Endothelial cell of umbilical vein (primary cell): ENCODE measurements around the gene ST3GAL5. TPM values are rescaled to one million over a fixed set of nuclear protein-coding genes. Genes with fewer than 3 reads are reported as not detected.

Experiments
- BruUV-seq: library from RNA; stranded (reverse); fragments of 400-500 nt; replicated peaks from 2 replicates; lab custom pipeline; 2021; lab: Mats Ljungman, UMichigan
- CTCF ChIA-PET: fragments of 300-600, 350-600 bp; sonication (Branson Sonifier 250); formaldehyde crosslinking; loops from one replicate; lab custom pipeline; 2021; ENCODE audit warnings: antibody characterized with exemption, inconsistent platforms; lab: Charles Lee
- POLR2A ChIA-PET: fragments of 300-600, 350-600 bp; sonication (Branson Sonifier 250); formaldehyde crosslinking; loops from one replicate; lab custom pipeline; 2021; ENCODE audit warnings: antibody characterized with exemption, inconsistent platforms; lab: Charles Lee
- DNase-seq: peaks from one replicate; pipeline ENCODE4 v3.0.0-alpha.2; 2011; ENCODE audit warnings: low read depth, low spot score
- FAIRE-seq: peaks from 2 replicates; lab custom pipeline; 2011; peaks lifted over from hg19 to GRCh38; lab: Jason Lieb, UNC
- H2AFZ ChIP-seq: 2 replicates; pipeline ENCODE4 v1.6.0; 2012; ENCODE audit warnings: low read depth, low read length, control low read depth, inconsistent platforms
- H3K27ac ChIP-seq: 2 replicates; pipeline ENCODE4 v1.5.1; 2011; ENCODE audit warnings: low read depth, mild to moderate bottlenecking, control low read depth, low read length, moderate library complexity; ENCODE audit not compliant: insufficient read depth
- H3K27me3 ChIP-seq, 2 experiments: 2 replicates each; pipeline versions ENCODE4 v1.6.0 to v1.6.1; 2011; ENCODE audit warnings: low read length in 2 of 2, mixed read lengths in 1 of 2; ENCODE audit not compliant: control insufficient read depth in 2 of 2, insufficient read depth in 2 of 2
- H3K36me3 ChIP-seq, 2 experiments: 2 replicates in 1 of 2; 3 replicates in 1 of 2; pipeline ENCODE4 v1.5.1; 2011; ENCODE audit warnings: low read length in 2 of 2, mild to moderate bottlenecking in 1 of 2, moderate library complexity in 1 of 2; ENCODE audit not compliant: control insufficient read depth in 2 of 2, insufficient read depth in 2 of 2; ENCODE audit errors: extremely low read depth in 1 of 2
- H3K4me1 ChIP-seq: 3 replicates; pipeline ENCODE4 v1.5.1; 2011; ENCODE audit warnings: mild to moderate bottlenecking, low read length; ENCODE audit not compliant: control insufficient read depth, insufficient read depth; ENCODE audit errors: extremely low read depth
- H3K4me2 ChIP-seq: 2 replicates; pipeline ENCODE4 v1.6.1; 2011; ENCODE audit warnings: low read length, control low read depth, mixed read lengths; ENCODE audit not compliant: insufficient read depth
- H3K4me3 ChIP-seq, 3 experiments: fragments of 200-600 bp in 1 of 3; sonication (generic), shearing (Covaris generic) in 1 of 3; replicated peaks in 1 of 3; 2 replicates each; pipeline ENCODE4 v1.5.1; 2011 to 2016; ENCODE audit warnings: control low read depth in 3 of 3, low read length in 3 of 3, mild to moderate bottlenecking in 2 of 3, inconsistent platforms in 1 of 3, low read depth in 1 of 3, moderate library complexity in 1 of 3; ENCODE audit not compliant: insufficient read depth in 1 of 3
- H3K79me2 ChIP-seq: 2 replicates; pipeline ENCODE4 v1.6.0; 2012; ENCODE audit warnings: low read length, inconsistent platforms; ENCODE audit not compliant: control insufficient read depth, insufficient read depth
- H3K9ac ChIP-seq: replicated peaks from 2 replicates; pipeline ENCODE3; 2011; ENCODE audit warnings: low read length, control low read depth; ENCODE audit not compliant: insufficient read depth; ENCODE audit errors: extremely low read depth
- H3K9me1 ChIP-seq: replicated peaks from 3 replicates; pipeline ENCODE4 v1.6.0; 2011; ENCODE audit warnings: mild to moderate bottlenecking, low read length; ENCODE audit not compliant: control insufficient read depth, insufficient read depth; ENCODE audit errors: extremely low read depth
- H3K9me3 ChIP-seq: replicated peaks from 2 replicates; pipeline ENCODE4 v1.5.1; 2012; ENCODE audit warnings: low read length, inconsistent platforms; ENCODE audit not compliant: control insufficient read depth, insufficient read depth
- H4K20me1 ChIP-seq: replicated peaks from 2 replicates; pipeline ENCODE3; 2011; ENCODE audit warnings: mild to moderate bottlenecking, low read length; ENCODE audit not compliant: control insufficient read depth, insufficient read depth; ENCODE audit errors: extremely low read depth
- CTCF ChIP-seq, 2 donors: IDR thresholded peaks; 1 replicate in 1 of 2; 2 replicates in 1 of 2; pipeline ENCODE4 v1.5.1; 2011; ENCODE audit warnings: low read length in 2 of 2, mild to moderate bottlenecking in 2 of 2, moderate library complexity in 2 of 2, control low read depth in 1 of 2, inconsistent platforms in 1 of 2, low read depth in 1 of 2; ENCODE audit not compliant: insufficient read depth in 1 of 2; ENCODE audit errors: extremely low read depth in 1 of 2
- EZH2 ChIP-seq: IDR thresholded peaks from 2 replicates; pipeline ENCODE4 v1.6.1; 2012; ENCODE audit warnings: borderline replicate concordance, low read depth, mild to moderate bottlenecking, moderate library complexity, low read length, inconsistent platforms; ENCODE audit not compliant: severe bottlenecking
- FOS ChIP-seq: IDR thresholded peaks from 2 replicates; pipeline ENCODE4 v1.6.1; 2011; ENCODE audit warnings: mild to moderate bottlenecking, low read length, moderate library complexity, borderline replicate concordance; ENCODE audit not compliant: insufficient read depth
- GATA2 ChIP-seq: IDR thresholded peaks from 2 replicates; pipeline ENCODE4 v1.7.0; 2011; ENCODE audit warnings: low read depth, mild to moderate bottlenecking, moderate library complexity, mixed read lengths, low read length; ENCODE audit not compliant: insufficient read length, insufficient read depth
- JUN ChIP-seq: IDR thresholded peaks from 2 replicates; pipeline ENCODE4 v1.6.1; 2011; ENCODE audit warnings: borderline replicate concordance, low read depth; ENCODE audit not compliant: insufficient read length, insufficient read depth
- MYC ChIP-seq: IDR thresholded peaks from one replicate; pipeline ENCODE4 v1.6.1; 2011; ENCODE audit warnings: mild to moderate bottlenecking, low read depth, low read length
- POLR2A ChIP-seq: IDR thresholded peaks from 2 replicates; pipeline ENCODE4 v1.6.1; 2012; ENCODE audit warnings: low read depth, mild to moderate bottlenecking, control low read depth, low read length
- POLR2AphosphoS5 ChIP-seq: IDR thresholded peaks from 2 replicates; pipeline ENCODE4 v1.6.1; 2012; ENCODE audit warnings: low read depth, mild to moderate bottlenecking, control low read depth, low read length, moderate library complexity; ENCODE audit not compliant: insufficient read depth
- dilution Hi-C: fragments of 300-500 bp; cut with MboI; formaldehyde crosslinking; loops from one replicate; pipeline ENCODE4 v1.15.0; 2019; ENCODE audit warnings: low sequenced_read_pairs; ENCODE audit not compliant: extremely low pct_ligation_motif_present
- intact Hi-C: fragments of 100-400 bp; cut with micrococcal nuclease; formaldehyde crosslinking; loops from one replicate; pipeline ENCODE4 v1.10.0; 2022
- polyA plus RNA-seq, 4 experiments: library from polyadenylated mRNA; depleted of rRNA in 3 of 4; stranded (reverse) in 3 of 4; unstranded in 1 of 4; fragments of >200 nt; gene quantifications; 2 replicates each; pipeline versions ENCODE4 v1.2.1 to v1.2.3, GENCODE V29; 2011 to 2012; ENCODE audit warnings: missing spikeins in 1 of 4
- total RNA-seq: library from RNA; stranded (reverse); gene quantifications from 2 replicates; pipeline ENCODE4 v1.2.3, GENCODE V29; 2021
- TF ChIP-seq, protein P1 (sequence below): IDR thresholded peaks from 2 replicates; pipeline ENCODE4 v1.6.1; 2011; ENCODE audit not compliant: insufficient read depth, insufficient read length

The ST3GAL5 gene
- total and polyA plus RNA-seq, 2 donors (not counting 3 experiments of a cell fraction or from before 2014, with no cell fraction given): 9.5 to 16.0 TPM

- Histone ChIP-seq H3K9me3 (no peaks in the 10 kb centered on the region), H3K4me2 (no peak overlapping the region), H3K9ac (no peak overlapping the region), H3K27me3 (no peaks in the 10 kb centered on the region), H3K4me1 (no peaks in the 10 kb centered on the region), H3K27ac (no peak overlapping the region), H3K4me3 (no peak overlapping the region), H3K79me2 (no peaks in the 10 kb centered on the region), H3K9me1 (no peaks in the 10 kb centered on the region), H2AFZ (no peak overlapping the region), H4K20me1 (no peaks in the 10 kb centered on the region), H3K36me3 (no peaks in the 10 kb centered on the region)
- intact Hi-C loops (no loop called here), dilution Hi-C loops (no loop called here)
- POLR2A ChIA-PET: no interaction called here
- FAIRE-seq (no peak), DNase-seq (no peak)
- BruUV-seq: no TSS peak
- TF ChIP-seq JUN (no peak), MYC (no peak), FOS (no peak), POLR2AphosphoS5 (no peak), CTCF (IDR thresholded peaks at IDR 0.05; ENCODE audit: extremely low read depth in 1 of 2, insufficient read depth in 1 of 2, low read depth in 1 of 2, low read length in 2 of 2) (peak; percentile 36 to 40), GATA2 (no peak)
- CTCF ChIA-PET: no interaction called here
These were observed 45.2 kb downstream of the ST3GAL5 start for GRCh38 chr2:85843543-85843942.

DNA sequence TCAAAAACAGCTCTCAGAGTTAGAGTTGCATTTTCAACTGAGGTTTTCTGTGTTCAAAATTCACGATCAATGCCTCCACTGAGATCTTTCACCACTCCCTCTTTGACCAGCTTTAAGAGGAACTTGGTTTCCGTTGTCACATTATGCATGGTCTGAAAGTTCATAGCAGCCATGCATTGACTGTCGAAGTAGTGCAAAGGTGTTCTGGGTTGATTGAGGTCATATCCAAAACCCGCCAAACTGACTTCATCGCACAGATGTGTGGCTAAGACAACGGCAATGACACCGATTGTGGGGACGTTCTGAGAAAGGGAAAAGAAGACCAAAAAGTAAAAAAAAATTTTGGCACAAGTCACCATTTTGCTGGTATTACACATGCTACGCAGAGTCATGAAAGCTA, 48.7 kb downstream of the ST3GAL5 start:
- no peak overlapping the region for H3K4me2 ChIP-seq
- no peak overlapping the region for H3K27ac ChIP-seq
- dilution Hi-C loops: no loop called here
- ChIA-PET CTCF (interaction anchor here (1.5 to 3.3 kb wide), 3 partner anchors 12 to 239 kb away, joined by 3 to 23 read pairs (median 4); no protein-coding TSS in a partner anchor), POLR2A (no interaction called here)
- DNase-seq (no peak), FAIRE-seq (no peak)
- H3K4me1 ChIP-seq: no peaks in the 10 kb centered on the region
- no peaks in the 10 kb centered on the region for H3K79me2 ChIP-seq
- no peak overlapping the region for H3K4me3 ChIP-seq
- H3K9ac ChIP-seq: no peak overlapping the region
- TF ChIP-seq MYC (no peak), EZH2 (no peak), POLR2A (no peak), CTCF (IDR thresholded peaks at IDR 0.05; ENCODE audit: extremely low read depth in 1 of 2, insufficient read depth in 1 of 2, low read depth in 1 of 2, low read length in 2 of 2) (no peak), GATA2 (no peak), FOS (no peak)
- TF ChIP-seq, protein P1, sequence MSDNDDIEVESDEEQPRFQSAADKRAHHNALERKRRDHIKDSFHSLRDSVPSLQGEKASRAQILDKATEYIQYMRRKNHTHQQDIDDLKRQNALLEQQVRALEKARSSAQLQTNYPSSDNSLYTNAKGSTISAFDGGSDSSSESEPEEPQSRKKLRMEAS: no peak
- no peaks in the 10 kb centered on the region for H4K20me1 ChIP-seq
- H2AFZ ChIP-seq: no peak overlapping the region
- BruUV-seq: no TSS peak
- no peaks in the 10 kb centered on the region for H3K27me3 ChIP-seq
- intact Hi-C loops: no loop called here
- H3K36me3 ChIP-seq: no peaks in the 10 kb centered on the region
- no peaks in the 10 kb centered on the region for H3K9me1 ChIP-seq
- H3K9me3 ChIP-seq: no peaks in the 10 kb centered on the region
